GM21526 (cell line): ENCODE results near the gene TAPBP.
A peak's percentile ranks its signal among the peaks of the same experiment; 100 is the strongest.
"Not testable (repeated sequence)": the region's sequence is repeated elsewhere in the genome, so short reads cannot be mapped to it uniquely, and the experiment has no call there.

Experiments used
- ATAC-seq: cut with Tn5 transposase; IDR thresholded peaks from one replicate; pipeline ENCODE4 v1.9.1; 2021; ENCODE audit warnings: moderate library complexity; ENCODE audit not compliant: unreplicated experiment, low FRiP score

Gene TAPBP

DNA sequence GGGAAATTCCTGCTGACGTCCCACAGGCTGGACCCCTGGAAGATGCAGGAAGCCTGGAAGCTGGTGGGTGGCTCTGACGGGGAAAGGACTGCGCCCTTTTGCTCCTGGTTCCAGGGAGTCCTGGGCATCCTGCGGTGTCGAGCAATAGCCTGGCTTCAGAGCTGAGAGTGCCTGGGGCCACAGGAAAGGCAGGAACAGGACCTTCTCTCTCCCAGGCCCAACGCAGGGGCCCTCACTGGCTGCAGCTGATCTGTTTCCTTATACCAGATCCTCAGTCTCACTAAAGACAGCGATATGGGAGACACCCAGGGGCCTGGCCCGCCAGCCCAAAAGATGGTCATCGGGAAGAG lies 35.5 kb downstream of the TAPBP start:
- no peak for ATAC-seq

DNA sequence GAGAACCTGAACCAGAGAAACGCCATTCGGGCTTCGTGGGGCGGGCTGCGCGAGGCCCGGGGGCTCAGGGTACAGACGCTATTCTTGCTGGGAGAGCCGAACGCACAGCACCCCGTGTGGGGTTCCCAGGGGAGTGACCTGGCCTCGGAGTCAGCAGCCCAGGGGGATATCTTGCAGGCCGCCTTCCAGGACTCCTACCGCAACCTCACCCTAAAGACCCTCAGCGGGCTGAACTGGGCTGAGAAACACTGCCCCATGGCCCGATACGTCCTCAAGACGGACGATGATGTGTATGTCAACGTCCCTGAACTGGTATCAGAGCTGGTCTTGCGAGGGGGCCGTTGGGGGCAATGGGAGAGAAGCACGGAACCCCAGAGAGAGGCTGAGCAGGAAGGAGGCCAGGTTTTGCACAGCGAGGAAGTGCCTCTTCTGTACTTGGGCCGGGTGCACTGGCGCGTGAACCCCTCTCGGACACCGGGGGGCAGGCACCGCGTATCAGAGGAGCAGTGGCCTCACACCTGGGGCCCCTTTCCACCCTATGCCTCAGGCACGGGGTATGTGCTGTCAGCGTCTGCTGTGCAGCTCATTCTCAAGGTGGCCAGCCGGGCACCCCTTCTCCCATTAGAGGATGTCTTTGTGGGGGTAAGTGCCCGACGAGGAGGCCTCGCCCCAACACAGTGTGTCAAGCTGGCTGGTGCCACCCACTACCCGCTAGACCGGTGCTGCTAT lies 36.1 kb downstream of the TAPBP start:
- peak; percentile 8 for ATAC-seq

DNA sequence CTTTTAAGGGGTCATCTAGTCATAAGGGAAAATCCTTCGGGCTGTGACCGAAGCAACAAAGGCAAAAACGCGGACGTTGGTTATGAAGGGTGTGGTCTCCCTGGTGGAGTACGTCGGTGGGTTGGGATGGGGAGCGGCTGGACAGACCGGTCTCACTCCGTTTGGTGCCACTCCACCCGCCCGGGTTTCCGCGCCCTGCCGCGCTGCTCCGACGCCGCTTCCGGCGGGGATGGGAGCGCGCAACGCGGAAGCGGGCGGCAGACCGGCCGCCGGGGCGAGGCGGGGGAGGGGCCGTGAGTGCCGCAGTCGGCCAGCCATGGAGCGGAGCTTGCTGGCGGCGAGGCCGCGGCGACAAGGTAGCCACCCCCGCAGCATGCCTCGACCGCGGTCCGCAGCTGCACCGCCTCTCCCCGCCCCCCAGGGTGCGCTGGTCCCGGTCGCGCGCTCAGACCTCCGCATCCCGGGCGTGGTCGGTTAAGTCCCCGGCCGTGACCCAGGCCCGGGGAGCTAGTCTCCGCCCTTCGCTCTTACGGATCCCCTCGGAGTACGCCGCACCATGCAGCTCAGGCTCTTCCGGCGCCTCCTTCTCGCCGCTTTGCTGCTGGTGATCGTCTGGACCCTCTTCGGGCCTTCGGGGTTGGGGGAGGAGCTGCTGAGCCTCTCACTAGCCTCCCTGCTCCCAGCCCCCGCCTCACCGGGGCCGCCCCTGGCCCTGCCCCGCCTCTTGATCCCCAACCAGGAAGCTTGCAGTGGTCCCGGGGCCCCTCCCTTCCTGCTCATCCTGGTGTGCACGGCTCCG lies 36.8 kb downstream of the TAPBP start, which contains the start of gene B3GALT4:
Gene B3GALT4, plus strand, starts transcription at position 260 of the 799 bp plus-strand sequence. Its CDS starts 297 bp downstream, at position 557.
- peak; percentile 36 for ATAC-seq

DNA sequence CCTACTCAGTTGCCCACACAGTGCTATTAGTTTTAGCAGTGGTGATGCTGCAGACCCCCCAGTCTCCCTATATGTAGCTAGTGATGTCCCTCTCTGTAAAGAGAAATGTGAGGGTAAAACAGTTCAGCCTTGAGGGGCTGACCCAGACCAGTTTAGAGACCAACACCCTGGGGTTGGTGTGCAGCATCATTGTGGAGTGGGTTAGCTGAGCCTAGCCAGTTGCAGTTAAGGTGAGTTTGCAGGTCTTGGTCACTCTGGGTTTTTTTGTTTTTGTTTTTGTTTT lies 37.4 kb downstream of the TAPBP start:
- ATAC-seq: no peak

DNA sequence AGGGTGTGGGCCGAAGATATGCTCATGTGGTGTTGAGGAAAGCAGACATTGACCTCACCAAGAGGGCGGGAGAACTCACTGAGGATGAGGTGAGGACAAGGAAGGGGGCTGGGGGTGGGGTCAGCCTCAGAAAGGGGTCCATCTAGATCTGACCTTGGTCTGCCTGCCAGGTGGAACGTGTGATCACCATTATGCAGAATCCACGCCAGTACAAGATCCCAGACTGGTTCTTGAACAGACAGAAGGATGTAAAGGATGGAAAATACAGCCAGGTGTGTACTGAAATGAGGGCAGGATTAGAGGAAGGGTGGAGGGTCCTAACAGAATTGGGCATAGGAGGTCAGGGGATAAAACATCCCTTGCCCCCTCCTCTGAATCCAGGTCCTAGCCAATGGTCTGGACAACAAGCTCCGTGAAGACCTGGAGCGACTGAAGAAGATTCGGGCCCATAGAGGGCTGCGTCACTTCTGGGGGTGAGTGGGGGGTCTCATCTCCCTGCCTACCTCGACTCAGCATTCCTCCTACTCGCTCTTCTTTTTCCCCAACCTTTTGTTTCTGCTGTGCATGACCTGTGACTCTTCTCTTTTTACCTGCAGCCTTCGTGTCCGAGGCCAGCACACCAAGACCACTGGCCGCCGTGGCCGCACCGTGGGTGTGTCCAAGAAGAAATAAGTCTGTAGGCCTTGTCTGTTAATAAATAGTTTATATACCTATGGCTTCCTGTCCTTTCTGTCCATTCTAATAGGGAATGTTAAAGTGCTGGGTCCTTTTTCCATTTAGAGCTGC lies 37.9 kb downstream of the TAPBP start:
- ATAC-seq: not testable (repeated sequence)

DNA sequence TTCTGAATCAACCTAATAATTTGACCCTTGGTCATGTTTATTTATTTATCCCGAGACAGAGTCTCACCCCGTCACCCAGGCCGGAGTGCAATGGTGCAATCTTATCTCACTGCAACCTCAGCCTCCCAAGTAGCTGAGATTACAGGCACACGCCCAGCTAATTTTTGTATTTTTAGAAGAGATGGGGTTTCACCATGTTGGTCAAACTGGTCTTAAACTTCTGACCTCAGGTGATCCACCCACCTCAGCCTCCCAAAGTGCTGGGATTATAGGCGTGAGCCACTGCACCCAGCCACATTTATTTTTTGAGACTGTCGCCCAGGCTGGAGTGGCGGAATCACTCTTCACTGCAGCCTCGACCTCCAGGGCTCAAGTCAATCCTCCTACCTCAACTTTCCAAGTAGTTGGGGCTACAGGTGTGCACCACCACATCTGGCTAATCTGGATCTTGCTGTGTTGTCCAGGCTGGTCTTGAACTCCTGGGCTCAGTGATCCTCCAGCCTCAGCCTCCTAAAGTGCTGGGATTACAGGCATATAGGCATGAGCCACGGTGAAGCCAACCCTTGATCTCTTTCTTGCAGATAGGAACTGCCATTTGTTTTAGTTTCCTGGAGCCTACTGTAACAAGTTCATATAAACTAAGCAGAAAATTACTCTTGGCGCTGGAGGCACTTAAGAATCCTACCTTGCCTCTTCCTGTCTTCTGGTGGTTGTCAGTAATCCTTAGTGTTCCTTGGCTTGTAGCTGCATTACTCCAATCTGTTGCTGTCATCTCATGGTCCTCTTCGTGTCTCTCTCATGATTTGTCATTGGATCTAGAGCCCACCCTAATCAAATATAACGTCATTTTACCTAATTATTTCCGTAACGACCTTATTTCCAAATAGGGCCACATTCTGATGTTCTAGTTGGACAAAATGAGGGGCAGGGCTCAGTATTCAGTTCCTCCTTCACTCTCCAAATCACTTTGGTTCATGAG lies 39.7 kb downstream of the TAPBP start:
- ATAC-seq: no peak

DNA sequence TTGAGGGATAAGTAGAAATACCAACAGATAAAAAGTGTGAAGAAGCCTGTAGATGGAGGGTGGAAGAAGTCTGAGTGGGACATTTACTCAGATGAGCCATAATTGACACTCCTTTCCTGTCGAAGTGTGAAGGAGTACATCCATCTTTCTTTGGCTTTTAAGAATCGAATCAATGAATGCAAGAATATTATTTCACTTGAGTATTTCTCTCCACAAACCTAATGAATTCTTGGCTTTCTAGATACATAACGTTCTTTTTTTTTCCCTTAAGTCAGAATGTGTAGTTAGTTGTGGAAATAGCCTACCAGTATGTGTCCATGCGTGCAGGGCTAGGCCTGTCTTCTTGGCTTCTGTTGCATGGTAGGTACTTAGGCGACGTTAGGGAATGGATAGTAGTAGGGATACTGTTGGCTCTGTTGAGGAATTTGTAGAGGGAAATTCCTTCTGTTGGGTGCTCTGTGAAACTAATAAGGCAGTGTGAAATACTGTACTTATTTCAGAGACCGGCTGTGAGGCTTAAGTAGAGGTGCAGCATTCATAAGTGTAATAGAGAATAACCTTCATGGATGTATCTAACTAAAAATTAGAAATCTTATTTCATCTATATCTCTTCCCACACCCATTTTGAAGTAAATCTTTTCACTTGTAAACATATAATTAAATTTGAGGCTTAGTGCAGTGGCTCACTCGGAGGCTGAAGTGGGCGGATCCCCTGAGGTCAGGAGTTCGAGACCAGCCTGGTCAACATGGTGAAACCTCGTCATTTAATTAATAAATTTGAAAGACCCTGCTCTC lies 40.6 kb downstream of the TAPBP start:
- ATAC-seq: no peak

DNA sequence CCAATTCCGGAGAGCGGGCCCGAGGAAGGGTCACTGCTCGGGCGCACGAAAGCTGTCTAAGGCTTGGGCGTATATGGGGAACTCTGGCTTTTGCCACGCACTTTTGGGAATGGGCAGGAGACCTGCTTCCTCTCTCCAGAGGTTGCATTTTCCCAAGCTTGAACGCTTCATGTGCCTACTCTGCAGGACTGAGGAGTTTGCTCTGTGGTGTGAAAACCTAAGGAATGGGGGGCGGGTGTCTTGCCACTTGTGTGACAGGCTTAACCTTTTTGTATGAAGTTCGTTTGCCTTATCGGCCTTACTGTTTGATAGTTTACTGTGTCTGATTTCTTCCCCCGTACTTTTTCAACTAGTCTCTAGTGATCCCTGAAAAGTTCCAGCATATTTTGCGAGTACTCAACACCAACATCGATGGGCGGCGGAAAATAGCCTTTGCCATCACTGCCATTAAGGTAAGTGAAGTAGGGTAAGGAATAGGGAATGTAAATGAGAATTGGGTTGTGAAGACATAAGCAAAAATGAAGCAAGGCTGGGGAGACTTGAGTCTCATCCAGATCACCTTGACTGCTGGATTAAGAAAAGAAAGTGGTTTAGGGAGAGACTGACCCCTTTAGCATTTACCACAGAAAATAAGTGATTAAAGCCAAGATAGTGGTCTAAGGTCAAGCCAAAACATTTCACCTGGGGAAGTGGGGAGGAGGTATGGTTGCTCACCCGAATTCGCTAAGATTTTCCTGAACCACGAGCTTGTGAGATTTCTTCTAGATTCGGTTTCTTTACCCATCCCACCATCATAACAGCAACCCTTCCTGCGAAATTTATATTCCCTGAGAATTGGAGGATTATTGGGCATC lies 41.4 kb downstream of the TAPBP start:
- no peak for ATAC-seq

DNA sequence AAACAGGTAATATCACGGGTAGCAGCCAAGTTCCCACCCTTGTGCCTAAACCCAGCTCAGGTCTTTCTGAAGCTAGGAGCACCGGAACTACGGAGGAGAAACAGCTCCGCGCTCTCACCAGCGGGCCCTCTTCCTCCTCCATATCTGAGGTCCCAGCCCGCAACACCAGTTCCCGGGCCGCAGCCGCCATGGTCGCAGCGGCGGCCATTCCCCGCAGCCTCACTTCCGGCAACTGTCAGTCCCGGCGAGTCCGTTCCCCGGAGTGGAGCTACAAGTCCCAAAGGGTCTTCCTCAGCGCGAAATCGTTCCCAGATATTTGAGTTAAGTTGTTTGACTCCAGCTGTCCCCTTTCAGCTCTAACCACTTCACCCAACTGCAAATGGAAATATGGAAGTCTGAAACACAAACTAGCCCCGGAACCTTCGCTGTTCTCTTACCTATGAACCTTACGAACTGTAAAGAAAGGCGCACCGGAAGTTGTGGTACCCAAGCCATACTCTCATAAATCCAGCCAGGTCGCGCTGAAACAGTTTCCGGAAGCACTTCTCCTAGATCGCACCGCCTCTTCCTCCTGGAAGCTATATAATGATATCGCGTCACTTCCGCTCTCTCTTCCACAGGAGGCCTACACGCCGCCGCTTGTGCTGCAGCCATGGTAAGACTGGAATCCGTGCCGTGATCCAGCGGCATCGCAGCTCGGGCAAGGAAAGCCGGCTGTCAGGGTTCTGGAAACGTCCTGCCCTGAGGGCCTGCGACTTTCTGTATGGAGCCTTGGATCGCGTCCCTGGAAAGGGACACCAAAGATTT lies 42.2 kb downstream of the TAPBP start, which contains the start of the genes RPS18 and VPS52:
Gene RPS18, plus strand, starts transcription at position 608 of the 807 bp plus-strand sequence. Its CDS starts 45 bp downstream, at position 653.
Gene VPS52, minus strand, starts transcription at position 409 of the 807 bp plus-strand sequence. Its CDS starts 201 bp downstream, at position 208.
- ATAC-seq: peak; percentile 52

DNA sequence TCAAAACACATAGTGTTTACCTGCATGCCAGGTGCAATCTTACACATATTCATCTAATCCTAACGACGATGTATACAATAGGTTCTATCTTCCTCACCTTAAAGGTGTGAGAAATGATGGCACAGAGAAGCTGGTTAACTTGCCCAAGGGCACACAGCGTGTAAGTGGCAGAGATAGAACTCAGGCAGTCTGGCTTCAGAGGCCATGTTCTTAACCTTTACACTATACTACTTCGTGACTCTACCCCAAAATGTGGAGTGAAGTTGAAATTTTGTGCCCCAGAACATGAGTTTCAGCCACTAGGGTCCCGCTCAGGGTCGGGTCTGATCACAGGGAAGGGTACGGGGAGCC lies 42.8 kb downstream of the TAPBP start:
- ATAC-seq: peak; percentile 1

DNA sequence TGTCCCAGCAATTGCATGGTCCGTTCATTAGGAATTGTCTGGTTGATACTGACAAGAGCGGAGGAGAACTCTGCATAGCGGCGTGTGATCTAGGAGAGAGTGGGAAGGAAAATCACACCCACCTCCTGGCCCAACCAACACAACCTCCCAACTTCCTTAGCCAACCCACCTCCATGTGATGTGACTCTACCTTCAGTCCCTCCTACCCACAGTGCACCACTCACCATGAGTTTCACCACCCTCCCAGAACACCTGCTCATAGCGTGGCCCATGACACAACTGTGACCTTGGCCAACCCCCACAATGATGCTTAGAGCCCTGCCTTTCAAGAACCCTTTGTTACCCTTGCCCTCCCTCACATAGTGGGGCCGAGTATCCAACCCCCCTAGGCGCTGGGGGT lies 49.9 kb downstream of the TAPBP start:
- ATAC-seq: no peak

DNA sequence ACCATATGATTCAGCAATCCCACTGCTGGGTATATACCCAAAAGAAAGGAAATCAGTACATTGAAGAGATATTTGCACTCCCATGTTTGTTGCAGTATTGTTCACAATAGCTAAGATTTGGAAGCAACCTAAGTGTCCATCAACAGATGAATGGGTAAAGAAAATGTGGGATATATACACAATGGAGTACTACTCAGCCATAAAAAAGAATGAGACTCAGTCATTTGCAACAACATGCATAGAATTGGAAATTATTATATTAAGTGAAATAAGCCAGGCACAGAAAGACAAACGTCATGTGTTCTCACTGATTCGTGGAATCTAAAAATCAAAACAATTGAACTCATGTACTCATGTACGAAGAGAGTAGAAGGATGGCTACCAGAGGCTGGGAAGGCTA lies 51.4 kb downstream of the TAPBP start:
- not testable (repeated sequence) for ATAC-seq

DNA sequence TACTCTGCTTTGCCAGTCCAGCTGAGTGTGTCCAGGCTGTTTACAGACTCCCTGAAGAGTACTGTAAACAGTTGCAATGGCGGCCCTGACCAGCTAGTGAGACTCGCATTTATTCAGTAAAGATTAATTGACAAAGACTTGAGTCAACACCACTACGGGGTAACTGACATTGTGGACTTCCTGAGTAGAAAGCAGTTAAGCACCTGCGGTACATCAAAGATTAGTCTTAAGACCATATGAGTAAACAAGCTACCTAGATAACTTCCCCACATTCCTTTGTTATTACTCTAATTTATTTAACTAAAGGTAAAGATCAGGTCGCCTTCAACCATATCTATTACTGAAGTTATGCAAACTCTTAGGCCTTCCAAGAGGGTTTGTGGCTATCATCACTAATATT lies 54.8 kb downstream of the TAPBP start:
- ATAC-seq: no peak

DNA sequence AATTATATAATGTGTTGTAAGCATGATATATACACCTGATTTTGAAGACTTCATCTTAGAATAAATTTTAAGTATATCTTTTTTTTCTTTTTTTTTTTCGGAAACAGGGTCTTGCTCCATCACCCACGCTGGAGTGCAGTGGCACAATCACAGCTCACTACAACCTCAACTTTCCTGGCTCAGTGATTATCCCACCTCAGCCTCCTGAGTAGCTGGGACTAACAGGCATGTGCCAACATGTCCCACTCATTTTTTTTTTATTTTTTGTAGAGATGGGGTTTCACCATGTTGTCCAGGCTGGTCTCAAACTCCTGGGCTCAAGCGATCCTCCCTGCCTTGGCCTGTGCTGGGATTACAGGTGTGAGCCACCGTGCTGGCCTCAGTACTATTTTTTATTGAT lies 59.3 kb downstream of the TAPBP start:
- ATAC-seq: no peak

DNA sequence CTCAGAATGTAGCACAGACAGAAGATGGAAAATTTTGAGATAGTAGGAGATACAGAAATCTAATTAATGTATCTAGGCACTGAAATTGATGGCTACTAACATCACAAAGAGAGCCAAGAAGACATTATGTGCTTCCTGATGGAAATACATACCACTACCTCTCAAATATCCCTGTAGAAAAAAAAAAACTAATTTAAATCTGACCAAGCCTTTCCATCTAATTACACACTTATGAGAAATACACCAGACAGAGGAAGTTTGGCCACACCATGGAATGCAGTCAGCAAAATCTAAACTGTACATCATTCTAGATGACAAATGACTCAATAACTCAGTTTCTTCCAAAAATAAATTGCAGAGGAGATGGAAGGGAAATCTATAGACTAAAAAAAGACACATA lies 61.1 kb downstream of the TAPBP start:
- ATAC-seq: no peak

DNA sequence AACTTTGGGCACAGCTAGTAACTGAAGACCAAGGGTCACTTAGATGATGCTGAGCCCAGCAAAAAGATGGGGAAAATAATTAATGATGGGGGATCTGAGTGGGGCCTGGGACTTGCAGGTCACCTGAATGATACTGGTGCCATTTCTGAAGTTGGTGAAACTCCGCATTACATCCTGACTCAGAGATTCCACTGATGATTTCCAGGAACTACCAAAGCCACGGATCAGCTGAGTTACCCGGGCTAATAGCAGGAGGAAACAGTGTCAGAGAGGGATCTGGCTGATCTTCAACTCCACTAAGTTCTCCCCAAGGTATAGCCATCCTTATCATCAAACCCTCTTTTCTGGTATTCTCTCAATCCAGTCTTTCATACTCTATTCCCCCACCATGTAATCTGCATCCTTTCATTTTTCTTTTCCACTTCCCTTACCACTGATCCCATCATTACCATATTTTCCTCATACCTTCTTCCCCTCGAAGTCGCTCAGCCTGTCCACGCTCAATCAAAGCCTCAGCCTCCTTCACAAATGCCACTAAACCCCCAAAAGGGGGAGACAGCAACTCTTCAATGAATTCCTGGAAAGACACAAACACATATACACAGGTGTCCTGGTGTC lies 62.4 kb downstream of the TAPBP start:
- no peak for ATAC-seq

DNA sequence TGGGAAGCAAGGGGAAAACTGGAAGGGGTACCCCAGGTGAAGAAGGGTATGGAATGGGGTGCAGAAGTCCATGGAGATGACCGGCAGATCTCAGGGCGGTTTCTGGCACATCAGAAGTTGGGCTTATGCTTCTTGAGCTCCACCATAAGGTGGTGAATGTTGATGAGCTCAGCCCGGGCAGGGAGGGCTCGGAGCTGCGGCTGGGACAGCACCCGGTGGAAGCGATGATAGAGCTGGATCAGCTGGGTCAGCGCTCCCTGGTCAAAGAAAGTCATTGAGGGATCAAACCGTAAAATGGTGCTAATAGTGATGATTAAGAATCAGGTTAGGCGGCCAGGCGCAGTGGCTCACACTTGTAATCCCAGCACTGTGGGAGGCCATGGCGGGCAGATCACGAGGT lies 63.1 kb downstream of the TAPBP start:
- no peak for ATAC-seq
